HL-60 (cell line): ENCODE data around the gene CD22.

Experiments used
- GABPA ChIP-seq: IDR thresholded peaks from 2 replicates; pipeline ENCODE4 v1.6.1; 2012; ENCODE audit warnings: low read depth
- POLR2AphosphoS5 ChIP-seq: IDR thresholded peaks from 2 replicates; pipeline ENCODE4 v1.6.1; 2012; ENCODE audit warnings: low read depth
- REST ChIP-seq: IDR thresholded peaks from 2 replicates; pipeline ENCODE4 v1.6.1; 2012; ENCODE audit warnings: low read depth; ENCODE audit not compliant: insufficient replicate concordance
- SPI1 ChIP-seq: IDR thresholded peaks from 2 replicates; pipeline ENCODE4 v1.6.1; 2012; ENCODE audit warnings: low read depth, mild to moderate bottlenecking, borderline replicate concordance
- TF ChIP-seq, protein P1 (sequence below): IDR thresholded peaks from one replicate; pipeline ENCODE4 v1.5.1; 2011; ENCODE audit warnings: low read length, control low read depth, inconsistent platforms; ENCODE audit not compliant: insufficient read depth

- TF ChIP-seq, protein P1, sequence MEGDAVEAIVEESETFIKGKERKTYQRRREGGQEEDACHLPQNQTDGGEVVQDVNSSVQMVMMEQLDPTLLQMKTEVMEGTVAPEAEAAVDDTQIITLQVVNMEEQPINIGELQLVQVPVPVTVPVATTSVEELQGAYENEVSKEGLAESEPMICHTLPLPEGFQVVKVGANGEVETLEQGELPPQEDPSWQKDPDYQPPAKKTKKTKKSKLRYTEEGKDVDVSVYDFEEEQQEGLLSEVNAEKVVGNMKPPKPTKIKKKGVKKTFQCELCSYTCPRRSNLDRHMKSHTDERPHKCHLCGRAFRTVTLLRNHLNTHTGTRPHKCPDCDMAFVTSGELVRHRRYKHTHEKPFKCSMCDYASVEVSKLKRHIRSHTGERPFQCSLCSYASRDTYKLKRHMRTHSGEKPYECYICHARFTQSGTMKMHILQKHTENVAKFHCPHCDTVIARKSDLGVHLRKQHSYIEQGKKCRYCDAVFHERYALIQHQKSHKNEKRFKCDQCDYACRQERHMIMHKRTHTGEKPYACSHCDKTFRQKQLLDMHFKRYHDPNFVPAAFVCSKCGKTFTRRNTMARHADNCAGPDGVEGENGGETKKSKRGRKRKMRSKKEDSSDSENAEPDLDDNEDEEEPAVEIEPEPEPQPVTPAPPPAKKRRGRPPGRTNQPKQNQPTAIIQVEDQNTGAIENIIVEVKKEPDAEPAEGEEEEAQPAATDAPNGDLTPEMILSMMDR = no peak
- TF ChIP-seq REST (no peak), POLR2AphosphoS5 (no peak), GABPA (no peak), SPI1 (no peak)
Observed at GRCh38 chr19:35299523-35300338, 29.3 kb upstream of the CD22 start.
